Measurements from ENCODE around the gene CHD9NB. TPM values are rescaled to one million over a fixed set of nuclear protein-coding genes. Genes with fewer than 3 reads are reported as not detected.

The CHD9NB gene
- total RNA-seq, 1 donor from 2014 or later: not detected

GRCh38 chr16:53059672-53060071, 7.0 kb upstream of the CHD9NB start:
- peak overlapping the region; percentile 82 for H3K27ac Mint-ChIP-seq
- no peak overlapping the region for H3K4me3 Mint-ChIP-seq
- H3K27me3 Mint-ChIP-seq: no peaks in the 10 kb centered on the region
- H3K36me3 Mint-ChIP-seq (ENCODE audit: low read depth): no peaks in the 10 kb centered on the region
- ATAC-seq (ENCODE audit: low read depth) (no peak), DNase-seq (no peak)
- TF ChIP-seq CTCF (IDR thresholded peaks at IDR 0.05): no peak
- no peaks in the 10 kb centered on the region for H3K9me3 Mint-ChIP-seq
- intact Hi-C loops (cut with micrococcal nuclease): loop anchor here (2.0 kb wide), 1 partner anchor 443 kb away; the partner anchor contains the start of gene AKTIP
- H3K4me1 Mint-ChIP-seq: peaks cover 83% of the 10 kb centered on the region
- ChIA-PET POLR2A (interaction anchor here (0.9 to 3.4 kb wide), 2 partner anchors 36 to 40 kb away, joined by 3 to 30 read pairs; no protein-coding TSS in a partner anchor), CTCF (interaction anchor here (1.2 to 1.3 kb wide), 2 partner anchors 100 to 149 kb away, joined by 3 to 4 read pairs; no protein-coding TSS in a partner anchor)

GRCh38 chr16:53058882-53059281, 6.2 kb upstream of the CHD9NB start:
- POLR2A ChIA-PET: interaction anchor here (0.5 to 2.8 kb wide), 5 partner anchors 32 to 445 kb away, joined by 3 to 13 read pairs (median 3); no protein-coding TSS in a partner anchor
- Mint-ChIP-seq H3K27ac (peak overlapping the region; percentile 82), H3K27me3 (no peaks in the 10 kb centered on the region), H3K4me1 (peaks cover 79% of the 10 kb centered on the region), H3K4me3 (peak overlapping the region; percentile 44), H3K36me3 (ENCODE audit: low read depth) (no peaks in the 10 kb centered on the region), H3K9me3 (no peaks in the 10 kb centered on the region)
- CTCF ChIA-PET: interaction anchor here (0.7 to 2.2 kb wide), 2 partner anchors 40 to 149 kb away, joined by 3 to 10 read pairs; no protein-coding TSS in a partner anchor
- DNase-seq (no peak), ATAC-seq (ENCODE audit: low read depth) (no peak)
- intact Hi-C loops (cut with micrococcal nuclease): no loop called here
- TF ChIP-seq CTCF (IDR thresholded peaks at IDR 0.05): no peak

GRCh38 chr16:53058441-53058840, 5.7 kb upstream of the CHD9NB start:
- POLR2A ChIA-PET: interaction anchor here (0.5 to 2.8 kb wide), 5 partner anchors 32 to 445 kb away, joined by 3 to 13 read pairs (median 3); no protein-coding TSS in a partner anchor
- peak overlapping the region; percentile 82 for H3K27ac Mint-ChIP-seq
- CTCF ChIA-PET: interaction anchor here (0.7 to 2.6 kb wide), 3 partner anchors 40 to 149 kb away, joined by 3 to 10 read pairs (median 7); no protein-coding TSS in a partner anchor
- no peaks in the 10 kb centered on the region for H3K27me3 Mint-ChIP-seq
- intact Hi-C loops (cut with micrococcal nuclease): no loop called here
- ATAC-seq (ENCODE audit: low read depth): no peak
- H3K9me3 Mint-ChIP-seq: no peaks in the 10 kb centered on the region
- no peak for DNase-seq
- peaks cover 75% of the 10 kb centered on the region for H3K4me1 Mint-ChIP-seq
- H3K36me3 Mint-ChIP-seq (ENCODE audit: low read depth): no peaks in the 10 kb centered on the region
- H3K4me3 Mint-ChIP-seq: peak overlapping the region; percentile 44
- no peak for TF ChIP-seq CTCF (IDR thresholded peaks at IDR 0.05)

GRCh38 chr16:53057658-53058057, 5.0 kb upstream of the CHD9NB start:
- Mint-ChIP-seq H3K27me3 (no peaks in the 10 kb centered on the region), H3K36me3 (ENCODE audit: low read depth) (no peaks in the 10 kb centered on the region), H3K27ac (peak overlapping the region; percentile 6), H3K4me3 (no peak overlapping the region), H3K9me3 (no peaks in the 10 kb centered on the region), H3K4me1 (peaks cover 71% of the 10 kb centered on the region)
- ATAC-seq (ENCODE audit: low read depth): no peak
- DNase-seq: no peak
- intact Hi-C loops (cut with micrococcal nuclease): no loop called here
- POLR2A ChIA-PET: interaction anchor here (2.8 kb wide), 1 partner anchor 41 kb away, joined by 13 read pairs; no protein-coding TSS in a partner anchor
- CTCF ChIA-PET: interaction anchor here (0.7 to 2.6 kb wide), 3 partner anchors 72 to 150 kb away, joined by 3 to 10 read pairs (median 7); no protein-coding TSS in a partner anchor
- TF ChIP-seq CTCF (IDR thresholded peaks at IDR 0.05): no peak

- POLR2A ChIA-PET: interaction anchor here (1.3 to 2.8 kb wide), 4 partner anchors 42 to 73 kb away, joined by 3 to 25 read pairs (median 9); no protein-coding TSS in a partner anchor
- Mint-ChIP-seq H3K4me3 (peak overlapping the region; percentile 46), H3K27ac (no peak overlapping the region), H3K27me3 (no peaks in the 10 kb centered on the region), H3K36me3 (ENCODE audit: low read depth) (no peaks in the 10 kb centered on the region), H3K4me1 (peaks cover 60% of the 10 kb centered on the region), H3K9me3 (no peaks in the 10 kb centered on the region)
- ATAC-seq (ENCODE audit: low read depth): no peak
- intact Hi-C loops (cut with micrococcal nuclease): no loop called here
- DNase-seq: no peak
- CTCF ChIA-PET: interaction anchor here (1.0 to 3.9 kb wide), 9 partner anchors 23 to 453 kb away, joined by 3 to 95 read pairs (median 8); no protein-coding TSS in a partner anchor
- no peak for TF ChIP-seq CTCF (IDR thresholded peaks at IDR 0.05)
These were observed 3.7 kb upstream of the CHD9NB start for GRCh38 chr16:53056392-53056881.

Data from activated B cell treated with CpG ODN at 0.5 μM for 24 hours (primary cell).